Gastrocnemius medialis (tissue), 4 donors: Measurements from ENCODE around the gene IFIT1B. TPM values are rescaled to one million over a fixed set of nuclear protein-coding genes. Genes with fewer than 3 reads are reported as not detected.

Experiments used
- ATAC-seq, 2 donors: fragments of 150-250 bp; one replicate each; pipeline ENCODE4 v1.9.1; 2016
- DNase-seq, 2 donors: peaks; one replicate each; pipeline ENCODE4 v3.0.0-alpha.2; 2019
- H3K27ac ChIP-seq, 4 donors: fragments of 200-600 bp; sonication (generic); 1 replicate in 1 of 4; 2 replicates in 3 of 4; pipeline ENCODE4 v1.5.1; 2016 to 2018; ENCODE audit warnings: mild to moderate bottlenecking in 2 of 4, moderate library complexity in 1 of 4
- H3K27me3 ChIP-seq, 3 donors: fragments of 200-600 bp; sonication (generic) in 2 of 3; 1 replicate in 1 of 3; 2 replicates in 2 of 3; pipeline versions ENCODE4 v1.5.1 to v1.6.0; 2016 to 2019; ENCODE audit warnings: mild to moderate bottlenecking in 1 of 3, moderate library complexity in 1 of 3
- H3K36me3 ChIP-seq, 2 donors: fragments of 200-600 bp; sonication (generic) in 1 of 2; one replicate each; pipeline ENCODE4 v1.5.1; 2017 to 2018
- H3K4me1 ChIP-seq, 2 donors: fragments of 200-600 bp; sonication (generic) in 1 of 2; one replicate each; pipeline ENCODE4 v1.5.1; 2016 to 2017; ENCODE audit warnings: mild to moderate bottlenecking in 2 of 2
- H3K4me3 ChIP-seq, 4 donors: fragments of 200-600 bp; sonication (generic) in 3 of 4; 1 replicate in 1 of 4; 2 replicates in 3 of 4; pipeline ENCODE4 v1.5.1; 2016 to 2019; ENCODE audit warnings: mild to moderate bottlenecking in 2 of 4
- H3K9me3 ChIP-seq, 3 donors: fragments of 200-600 bp; sonication (generic) in 2 of 3; 1 replicate in 1 of 3; 2 replicates in 2 of 3; pipeline ENCODE4 v1.5.1; 2016 to 2019
- POLR2A ChIP-seq, 2 donors: fragments of 450-650 bp; IDR thresholded peaks; one replicate each; pipeline ENCODE4 v1.6.1; 2017; ENCODE audit warnings: antibody characterized with exemption in 2 of 2, mild to moderate bottlenecking in 2 of 2, moderate library complexity in 2 of 2
- in situ Hi-C, 4 donors: fragments of 200-750 bp; cut with MboI; loops; one replicate each; pipeline versions ENCODE4 v1.15.0 to v1.8.0; 2017; ENCODE audit warnings: low sequenced_read_pairs in 4 of 4
- intact Hi-C: fragments of 100-400 bp; cut with DNase I; formaldehyde crosslinking; loops from one replicate; pipeline ENCODE4 v1.15.1; 2023; ENCODE audit warnings: low total_unique reads
- total RNA-seq, 4 donors: library from RNA; depleted of rRNA; stranded (reverse); fragments of >200 nt; gene quantifications; one replicate each; pipeline versions ENCODE4 v1.1.0 to v1.2.3, GENCODE V29; 2016
- TF ChIP-seq, protein P1 (sequence below), 5 experiments: fragments of 450-650 bp in 3 of 5; fragments of 200-600 bp in 2 of 5; sonication (generic) in 2 of 5; IDR thresholded peaks in 4 of 5; conservative IDR thresholded peaks in 1 of 5; 1 replicate in 4 of 5; 2 replicates in 1 of 5; pipeline ENCODE4 v1.5.1; 2016 to 2019; ENCODE audit warnings: antibody characterized with exemption in 5 of 5, mild to moderate bottlenecking in 3 of 5, moderate library complexity in 3 of 5

IFIT1B gene
- total RNA-seq, 4 donors from 2014 or later = not detected

- H3K27me3 ChIP-seq = no peaks in the 10 kb centered on the region
- H3K4me3 ChIP-seq = no peak overlapping the region
- no peaks in the 10 kb centered on the region for H3K36me3 ChIP-seq
- no peaks in the 10 kb centered on the region for H3K9me3 ChIP-seq
- no peak overlapping the region for H3K27ac ChIP-seq
- no peak for ATAC-seq
- in situ Hi-C loops = no loop called here
- no peak for DNase-seq
- no peak for TF ChIP-seq POLR2A (IDR thresholded peaks at IDR 0.05)
- TF ChIP-seq, protein P1, sequence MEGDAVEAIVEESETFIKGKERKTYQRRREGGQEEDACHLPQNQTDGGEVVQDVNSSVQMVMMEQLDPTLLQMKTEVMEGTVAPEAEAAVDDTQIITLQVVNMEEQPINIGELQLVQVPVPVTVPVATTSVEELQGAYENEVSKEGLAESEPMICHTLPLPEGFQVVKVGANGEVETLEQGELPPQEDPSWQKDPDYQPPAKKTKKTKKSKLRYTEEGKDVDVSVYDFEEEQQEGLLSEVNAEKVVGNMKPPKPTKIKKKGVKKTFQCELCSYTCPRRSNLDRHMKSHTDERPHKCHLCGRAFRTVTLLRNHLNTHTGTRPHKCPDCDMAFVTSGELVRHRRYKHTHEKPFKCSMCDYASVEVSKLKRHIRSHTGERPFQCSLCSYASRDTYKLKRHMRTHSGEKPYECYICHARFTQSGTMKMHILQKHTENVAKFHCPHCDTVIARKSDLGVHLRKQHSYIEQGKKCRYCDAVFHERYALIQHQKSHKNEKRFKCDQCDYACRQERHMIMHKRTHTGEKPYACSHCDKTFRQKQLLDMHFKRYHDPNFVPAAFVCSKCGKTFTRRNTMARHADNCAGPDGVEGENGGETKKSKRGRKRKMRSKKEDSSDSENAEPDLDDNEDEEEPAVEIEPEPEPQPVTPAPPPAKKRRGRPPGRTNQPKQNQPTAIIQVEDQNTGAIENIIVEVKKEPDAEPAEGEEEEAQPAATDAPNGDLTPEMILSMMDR (IDR thresholded peaks at IDR 0.05 in 4 of 5, conservative IDR thresholded peaks at IDR 0.05 in 1 of 5) = no peak
- peaks cover 20 to 25% of the 10 kb centered on the region in 2 donors for H3K4me1 ChIP-seq
- intact Hi-C loops = no loop called here
Observed at GRCh38 chr10:89343089-89343767, 34.6 kb upstream of the IFIT1B start.

DNA sequence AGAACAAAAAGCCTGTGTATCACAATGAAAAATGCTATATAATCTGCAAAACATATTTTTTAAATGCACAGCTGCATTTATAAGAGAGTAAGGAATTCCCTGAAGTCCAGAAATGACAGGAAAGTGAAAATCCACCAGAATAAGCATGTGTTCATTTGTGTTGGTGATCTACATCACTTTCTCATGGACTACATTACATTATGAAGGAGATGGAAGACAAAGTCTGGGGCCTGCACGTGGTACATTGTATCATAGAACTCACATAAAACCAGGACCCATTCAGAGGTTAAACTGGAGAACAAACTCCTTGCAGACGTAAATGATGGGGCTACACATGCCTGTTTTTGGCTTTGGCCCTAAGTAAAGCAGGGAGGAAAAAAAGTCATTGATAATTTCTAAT is 33.7 kb upstream of the IFIT1B start:
- Histone ChIP-seq H3K4me1 (peaks cover 23 to 29% of the 10 kb centered on the region in 2 donors), H3K27ac (no peak overlapping the region), H3K9me3 (no peaks in the 10 kb centered on the region), H3K27me3 (no peaks in the 10 kb centered on the region), H3K36me3 (no peaks in the 10 kb centered on the region), H3K4me3 (no peak overlapping the region)
- no peak for ATAC-seq
- TF ChIP-seq, protein P1 (IDR thresholded peaks at IDR 0.05 in 4 of 5, conservative IDR thresholded peaks at IDR 0.05 in 1 of 5) = no peak
- TF ChIP-seq POLR2A (IDR thresholded peaks at IDR 0.05) = no peak
- in situ Hi-C loops = no loop called here
- intact Hi-C loops = no loop called here
- DNase-seq = no peak

DNA sequence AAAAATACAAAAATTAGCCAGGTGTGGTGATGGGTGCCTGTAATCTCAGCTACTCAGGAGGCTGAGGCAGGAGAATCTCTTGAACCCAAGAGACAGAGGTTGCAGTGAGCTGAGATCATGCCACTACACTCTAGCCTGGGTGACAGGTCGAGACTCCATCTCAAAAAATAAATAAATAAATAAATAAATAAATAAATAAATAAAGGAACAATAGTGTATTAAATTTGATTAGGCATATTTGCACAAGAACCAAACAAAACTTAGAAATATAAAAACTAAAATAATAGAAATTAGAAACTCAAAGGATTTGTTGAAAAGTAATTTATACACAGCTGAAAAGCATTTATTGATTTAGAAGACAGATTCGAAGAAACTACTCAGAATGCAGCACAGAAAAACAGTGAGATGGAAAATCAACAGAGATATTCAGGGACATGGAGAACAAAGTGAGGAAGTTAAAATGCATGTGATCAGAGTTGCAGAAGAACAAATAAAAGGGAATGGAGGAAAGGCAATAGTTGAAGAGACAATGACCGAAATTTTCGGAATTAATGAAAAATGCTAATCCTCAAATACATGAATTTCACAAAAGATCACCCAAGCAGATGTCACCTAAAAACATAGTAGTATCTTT is 32.4 kb upstream of the IFIT1B start:
- DNase-seq = no peak
- Histone ChIP-seq H3K36me3 (no peaks in the 10 kb centered on the region), H3K27me3 (no peaks in the 10 kb centered on the region), H3K4me3 (no peak overlapping the region), H3K27ac (peak overlapping the region in 3 of 4 donors; percentile 63 to 75 (median 72)), H3K9me3 (no peaks in the 10 kb centered on the region), H3K4me1 (peaks cover 26 to 29% of the 10 kb centered on the region in 2 donors)
- ATAC-seq = no peak
- intact Hi-C loops = no loop called here
- no peak for TF ChIP-seq POLR2A (IDR thresholded peaks at IDR 0.05)
- in situ Hi-C loops = no loop called here

DNA sequence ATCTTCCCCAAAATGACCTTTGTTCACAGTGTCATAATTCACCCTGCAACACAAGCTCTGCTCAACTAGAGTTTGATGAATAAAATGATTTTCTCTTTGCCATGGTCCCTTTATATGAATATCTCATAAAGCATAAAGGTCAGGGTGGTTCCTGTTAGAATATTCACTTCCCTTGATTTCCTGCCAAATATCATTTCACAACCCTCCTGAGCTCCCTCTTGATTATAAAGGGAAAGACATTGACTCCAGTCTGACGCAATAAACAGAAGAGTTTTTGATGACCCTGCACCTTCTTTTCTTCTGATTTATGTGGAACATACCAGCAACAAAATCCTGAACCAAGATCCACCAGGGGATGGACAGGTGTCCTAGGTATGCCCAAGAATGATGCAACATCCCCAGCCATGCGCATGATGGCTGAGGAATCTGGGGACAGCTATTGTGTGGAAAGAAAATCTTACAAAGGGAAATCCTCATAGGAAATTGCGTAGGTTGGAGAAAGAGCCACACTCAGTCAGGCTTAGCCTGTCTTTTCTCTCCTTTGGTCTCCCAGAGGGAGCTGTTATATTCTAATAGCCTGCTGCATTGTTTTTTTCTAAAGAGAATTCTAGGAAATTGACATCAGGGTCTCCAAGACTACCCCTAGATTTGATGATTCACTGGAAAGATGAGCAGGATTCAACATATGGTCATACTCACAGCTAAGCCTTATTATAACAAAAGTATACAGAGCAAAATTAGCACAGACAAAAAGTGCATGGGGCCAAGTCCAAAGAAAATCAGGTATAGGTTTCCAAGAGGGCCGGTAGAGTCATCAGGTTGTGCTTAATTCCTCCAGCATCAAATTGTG is 31.2 kb upstream of the IFIT1B start:
- ATAC-seq (peak; percentile 33 to 60), DNase-seq (no peak)
- no peak for TF ChIP-seq POLR2A (IDR thresholded peaks at IDR 0.05)
- TF ChIP-seq, protein P1 (IDR thresholded peaks at IDR 0.05 in 4 of 5, conservative IDR thresholded peaks at IDR 0.05 in 1 of 5) = no peak
- peak overlapping the region; percentile 59 to 75 (median 68) for H3K27ac ChIP-seq
- no peaks in the 10 kb centered on the region for H3K36me3 ChIP-seq
- H3K4me3 ChIP-seq = no peak overlapping the region
- H3K27me3 ChIP-seq = no peaks in the 10 kb centered on the region
- in situ Hi-C loops = no loop called here
- intact Hi-C loops = no loop called here
- H3K4me1 ChIP-seq = peaks cover 37 to 38% of the 10 kb centered on the region in 2 donors
- H3K9me3 ChIP-seq = no peaks in the 10 kb centered on the region
